Glomerular endothelial cell (primary cell): ENCODE data around the gene MSI2. TPM values are rescaled to one million over a fixed set of nuclear protein-coding genes. Genes with fewer than 3 reads are reported as not detected.

Experiments
- DNase-seq: peaks from one replicate; pipeline ENCODE4 v3.0.0-alpha.2; 2011; ENCODE audit warnings: low read depth, low spot score; ENCODE audit errors: extremely low read depth
- total RNA-seq: library from RNA; depleted of rRNA; stranded (reverse); fragments of >200 nt; gene quantifications from 2 replicates; pipeline ENCODE4 v1.2.3, GENCODE V29; 2015

Gene MSI2
- total RNA-seq, 1 donor from 2014 or later, result 15.9 TPM

DNA sequence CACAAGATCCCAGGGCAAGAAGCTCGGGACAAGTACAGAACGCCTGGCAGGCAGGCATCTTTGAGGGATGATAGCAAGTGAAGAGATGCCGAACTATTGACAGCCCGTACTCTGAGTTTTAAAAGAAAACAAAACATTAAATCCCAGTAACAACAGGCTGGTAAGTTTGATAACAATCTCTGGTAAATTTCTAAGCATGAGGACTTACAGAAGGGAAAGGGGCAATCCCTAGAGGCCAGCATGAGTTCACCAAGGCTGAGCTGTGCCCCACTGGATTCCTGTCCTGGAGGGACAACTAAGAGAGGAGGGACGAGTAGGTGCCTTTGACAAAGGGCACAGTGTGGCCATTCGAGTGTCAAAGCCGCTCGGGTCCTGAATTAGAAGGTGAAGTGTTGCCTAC, 462.6 kb downstream of the MSI2 start:
- no peak for DNase-seq

DNA sequence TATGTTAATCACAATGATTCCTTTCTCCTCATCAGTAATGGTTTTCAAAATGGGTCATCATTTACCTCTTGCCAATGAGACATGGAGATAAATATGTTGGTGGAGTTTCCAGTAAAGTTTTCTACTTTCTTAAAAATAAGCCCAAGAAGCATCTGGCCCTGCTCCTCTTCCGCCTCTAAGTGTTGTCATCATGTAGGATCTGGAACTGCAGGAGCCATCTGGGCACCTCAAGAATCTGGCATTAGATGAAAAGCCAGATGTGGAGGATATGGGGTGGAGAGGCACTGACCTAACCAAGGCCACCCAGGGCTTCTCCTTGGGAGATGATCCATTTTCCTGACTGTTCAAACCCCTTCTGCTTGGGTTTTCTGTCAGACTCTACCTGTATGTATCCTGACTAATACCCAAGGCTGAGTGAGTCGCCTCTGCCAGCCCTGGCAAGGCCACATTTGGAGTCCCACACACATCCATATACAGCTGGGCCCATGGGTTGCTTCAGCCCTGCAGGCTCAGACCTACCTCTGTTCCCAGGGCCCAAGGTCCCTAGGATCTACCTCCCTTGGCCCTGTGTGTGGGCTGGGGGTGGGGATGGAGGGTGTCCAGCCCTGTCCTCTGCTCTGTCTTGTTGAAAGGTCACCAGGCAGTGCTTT, 464.2 kb downstream of the MSI2 start:
- DNase-seq, result no peak

DNA sequence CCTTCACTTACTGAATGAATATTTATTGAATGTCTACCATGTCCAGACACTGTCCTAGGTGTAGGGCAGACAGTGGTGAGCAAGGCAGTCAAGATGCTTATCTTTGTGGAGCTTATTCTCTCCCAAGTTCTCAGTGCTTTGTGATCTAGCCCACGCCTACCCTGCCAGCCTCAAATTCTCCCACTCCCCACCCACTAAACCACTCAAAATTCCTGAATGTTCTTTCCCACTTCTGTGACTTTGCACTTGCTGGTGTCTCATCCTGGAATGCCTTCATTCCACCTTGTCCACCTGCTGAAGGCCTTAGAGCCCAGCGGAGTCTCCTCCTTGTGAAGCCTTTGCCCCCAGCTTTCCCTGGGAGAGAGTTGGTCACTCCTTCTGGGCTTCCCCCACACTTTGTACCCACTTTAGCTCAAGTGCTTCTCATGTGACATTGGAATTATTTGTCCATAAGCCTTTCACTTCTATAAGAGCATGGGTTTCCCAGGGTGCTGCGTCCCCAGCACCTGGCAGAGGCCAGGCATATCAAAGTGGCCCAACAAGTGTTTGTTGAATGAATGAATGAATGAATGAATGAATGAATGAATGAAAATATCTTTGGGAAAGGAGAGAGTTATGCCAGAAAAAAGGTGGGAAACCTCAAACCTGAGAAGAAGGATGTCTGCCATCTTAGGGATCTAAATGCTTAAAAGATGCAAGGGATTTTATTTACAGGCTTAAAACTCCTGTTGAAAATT, 465.8 kb downstream of the MSI2 start:
- no peak for DNase-seq

DNA sequence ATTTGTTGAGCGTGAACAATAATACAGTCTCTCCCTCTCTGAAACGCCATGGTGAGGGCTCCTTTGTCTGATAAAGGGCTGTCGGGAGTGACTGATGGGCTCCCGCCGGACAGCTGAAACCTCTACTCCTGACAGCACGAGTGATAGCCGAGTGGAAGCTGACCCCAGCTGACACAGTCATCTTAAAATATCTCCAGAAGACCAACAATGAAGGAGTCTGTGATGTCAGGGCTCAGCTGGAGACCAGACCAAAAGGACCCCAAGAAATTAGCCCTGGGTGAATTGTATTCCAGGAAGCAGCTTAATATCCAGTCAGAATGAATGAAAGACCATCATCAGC, 466.4 kb downstream of the MSI2 start:
- DNase-seq, result no peak

DNA sequence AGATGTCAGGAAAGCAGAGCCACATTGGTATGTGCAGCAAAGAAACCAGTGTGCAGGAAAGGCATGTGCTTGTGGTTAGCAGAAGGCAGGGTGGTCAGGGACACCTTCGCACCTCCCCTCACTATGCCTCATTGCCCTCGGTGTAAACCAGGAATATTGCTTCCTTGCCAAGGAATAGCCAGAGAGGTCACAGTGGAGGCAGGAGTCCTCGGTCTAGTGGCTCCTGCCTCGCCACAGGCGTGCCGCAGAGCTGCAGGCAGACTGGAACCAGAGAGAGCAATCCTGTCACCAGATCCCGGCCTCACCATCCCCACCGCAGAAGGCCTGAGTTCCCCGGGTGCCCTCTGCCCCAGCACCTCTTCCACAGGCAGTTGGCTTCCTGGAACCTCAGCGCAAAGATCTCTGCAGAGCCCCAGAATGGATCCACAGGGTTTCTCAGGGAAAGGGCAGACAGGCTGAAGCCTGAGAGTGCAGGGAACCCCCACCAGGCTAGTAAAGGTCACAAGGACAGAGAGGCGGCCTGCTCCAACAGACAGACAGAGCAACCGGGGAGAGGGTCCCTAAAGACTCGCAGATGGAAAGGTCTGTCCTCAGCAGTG, 467.2 kb downstream of the MSI2 start:
- DNase-seq, result no peak

DNA sequence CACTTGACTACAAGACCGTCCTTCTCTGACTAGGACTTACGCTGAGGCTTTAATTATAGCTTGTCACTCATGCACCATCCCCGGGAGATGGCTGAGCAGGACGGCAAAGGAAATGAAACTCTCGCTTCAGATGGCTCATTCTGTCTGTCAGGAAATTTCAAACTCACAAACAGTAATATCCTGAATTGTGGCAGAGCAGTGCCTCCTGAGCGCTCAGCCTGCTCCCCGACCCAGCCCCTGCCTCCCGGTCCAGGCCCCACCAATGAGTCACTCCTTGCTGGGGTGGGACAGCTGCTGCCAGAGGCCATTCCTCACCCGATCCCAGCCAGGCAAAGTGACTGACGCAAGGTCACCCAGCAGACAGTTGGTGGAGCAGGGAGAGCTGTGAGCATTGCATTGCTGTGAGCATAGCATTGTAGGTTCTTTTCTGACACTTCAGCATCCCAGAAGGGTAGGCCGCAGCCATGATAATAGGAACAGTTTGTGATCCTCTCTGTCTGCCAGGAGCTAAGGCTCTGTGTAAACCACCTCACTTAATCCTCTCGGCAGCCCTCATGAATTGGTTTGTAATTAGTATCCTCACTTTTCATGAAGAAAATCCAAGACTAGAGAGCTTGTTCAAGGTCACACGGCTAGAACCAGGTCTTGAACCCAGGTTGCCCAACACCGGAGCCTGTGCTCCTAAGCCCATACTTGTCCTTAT, 467.9 kb downstream of the MSI2 start:
- no peak for DNase-seq

DNA sequence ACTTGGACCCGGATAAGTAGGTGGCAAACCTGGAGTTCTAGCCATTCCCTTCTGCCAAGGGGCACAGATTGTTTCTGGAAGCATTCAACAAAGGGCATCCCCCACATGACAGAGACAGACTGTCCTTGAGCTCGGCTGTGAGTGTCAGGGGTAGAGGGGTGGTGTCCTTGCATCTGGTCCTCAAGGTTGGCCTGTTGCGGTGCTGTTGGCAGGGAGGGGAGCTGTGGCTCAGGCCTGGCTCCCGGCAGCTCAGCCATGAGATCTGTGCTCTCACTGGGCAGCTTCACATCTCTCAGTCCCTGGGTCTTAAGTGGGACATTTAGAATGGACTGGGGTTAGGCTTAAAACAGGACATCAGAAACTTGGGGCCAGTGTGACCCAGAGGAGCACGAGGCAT, 468.4 kb downstream of the MSI2 start:
- no peak for DNase-seq

DNA sequence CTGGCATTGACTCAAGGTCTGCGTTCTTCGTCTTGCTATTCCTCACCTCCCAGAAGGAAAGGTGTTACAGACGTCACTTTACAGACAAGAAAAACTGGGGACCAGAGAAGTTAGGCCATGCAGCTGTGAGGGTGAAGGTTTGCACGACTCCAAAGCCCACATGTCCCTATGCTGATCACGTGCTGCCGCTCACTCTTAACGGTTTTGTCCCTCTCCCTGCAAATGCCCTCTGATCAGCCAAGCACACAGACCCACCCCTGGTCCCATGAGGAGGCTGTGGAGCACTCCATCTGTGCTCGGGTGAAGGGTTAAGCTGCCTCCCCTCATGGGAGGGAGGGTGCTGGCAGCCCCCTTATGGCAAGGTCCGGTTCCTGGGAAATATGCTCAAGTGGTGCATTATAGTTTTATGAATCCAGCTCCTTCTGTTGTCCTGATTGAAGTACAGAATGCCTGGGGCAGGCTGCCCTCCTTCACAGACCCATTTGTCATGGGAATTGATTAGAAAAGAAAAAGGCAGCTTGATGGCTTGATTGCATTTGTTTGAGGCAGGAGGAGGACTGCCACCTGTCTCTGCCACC, 470.0 kb downstream of the MSI2 start:
- DNase-seq, result no peak

DNA sequence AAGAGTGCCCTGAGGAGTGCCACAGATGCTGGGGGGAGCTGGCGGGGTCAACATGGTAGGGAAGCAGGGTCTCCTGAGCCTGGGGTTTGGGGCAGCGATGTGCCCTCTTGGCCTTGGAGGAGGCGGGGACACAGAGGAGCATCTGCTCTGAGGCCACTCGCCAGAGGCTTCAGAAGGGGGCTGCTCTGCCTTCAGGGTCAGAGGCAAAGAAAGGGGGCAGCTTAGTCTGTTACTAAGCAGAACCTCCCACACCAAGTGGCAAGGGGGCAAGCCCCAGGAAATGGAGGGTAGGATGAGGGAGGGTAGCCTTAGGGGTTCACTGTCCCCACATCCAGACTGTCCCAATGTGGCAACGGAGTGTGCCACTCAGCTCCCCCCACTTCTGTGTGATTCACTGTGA, 470.5 kb downstream of the MSI2 start:
- DNase-seq, result no peak

DNA sequence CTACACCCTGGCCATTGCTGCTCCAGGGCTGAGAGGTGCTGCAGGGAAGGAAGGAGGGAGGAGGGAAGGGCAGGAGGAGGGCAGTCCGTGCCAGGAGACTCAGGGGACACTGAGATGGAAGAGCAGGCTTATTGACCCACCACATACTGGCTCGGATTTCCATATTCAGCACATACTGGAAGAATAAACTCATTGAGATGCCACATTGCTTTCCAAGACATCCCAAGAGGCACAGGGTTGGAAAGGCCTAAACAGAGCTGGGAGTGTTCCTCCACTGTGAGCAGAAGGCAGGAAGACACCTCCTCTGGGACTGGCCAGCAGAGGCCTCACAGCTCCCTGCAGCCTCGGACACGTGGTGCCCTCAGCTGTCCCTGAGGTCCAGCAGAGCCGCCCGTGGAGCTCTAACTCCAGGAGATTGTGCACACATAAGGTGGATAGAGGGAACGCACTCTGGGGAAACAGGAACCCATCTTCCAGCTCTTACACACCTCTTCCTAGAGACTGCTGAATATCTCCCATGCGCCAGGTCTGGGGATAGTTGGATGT, 471.4 kb downstream of the MSI2 start:
- DNase-seq, result no peak

DNA sequence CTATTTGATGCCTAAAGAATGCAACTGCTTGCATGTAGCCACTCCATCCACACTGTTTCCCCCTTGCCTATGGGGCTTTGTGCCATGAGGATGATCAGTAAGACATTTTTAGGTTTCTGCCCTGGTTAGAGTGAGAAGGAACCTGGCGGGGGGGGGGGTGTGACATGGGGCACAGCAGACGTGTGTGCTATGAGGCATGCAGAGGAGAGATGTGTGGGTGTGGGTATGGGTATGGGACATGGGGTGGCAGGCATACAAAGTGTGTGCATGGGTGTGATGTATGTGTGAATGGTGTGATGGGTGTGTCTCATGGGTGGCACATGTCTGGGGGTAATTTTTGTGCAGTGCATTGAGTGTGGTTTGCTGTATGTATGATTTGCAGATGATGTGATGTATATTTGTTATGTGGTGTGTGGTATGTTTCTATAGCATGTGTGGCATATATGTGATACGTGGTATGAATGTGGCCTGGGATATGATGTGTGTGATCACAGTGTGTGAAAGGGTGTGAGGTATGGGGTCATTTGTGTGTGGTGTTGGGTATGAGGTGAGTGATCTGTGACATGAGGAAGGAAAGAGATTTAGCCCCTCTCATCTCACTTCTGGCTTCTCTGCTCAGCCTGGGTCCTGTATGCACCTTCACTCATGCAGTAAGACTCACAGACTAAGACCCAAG, 473.8 kb downstream of the MSI2 start:
- DNase-seq, result no peak

DNA sequence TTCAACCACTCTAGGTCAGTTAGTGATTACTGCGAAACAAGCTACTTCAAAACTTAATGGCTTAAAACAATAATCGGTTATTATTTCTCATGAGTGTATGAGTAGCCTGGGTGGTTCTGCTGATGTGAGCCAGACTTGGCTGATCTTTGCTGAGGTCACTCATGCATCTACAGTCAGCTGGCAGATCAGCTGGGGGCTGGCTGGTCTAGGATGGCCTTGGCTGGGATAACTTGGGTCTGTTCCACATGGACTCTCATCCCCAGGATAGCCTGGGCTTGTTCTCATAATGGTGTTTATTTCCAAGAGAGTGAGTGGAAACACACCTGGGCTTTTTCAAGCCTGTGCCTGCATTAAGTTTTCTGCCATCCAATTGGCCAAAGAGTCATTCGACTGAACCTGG, 475.7 kb downstream of the MSI2 start:
- DNase-seq, result no peak

DNA sequence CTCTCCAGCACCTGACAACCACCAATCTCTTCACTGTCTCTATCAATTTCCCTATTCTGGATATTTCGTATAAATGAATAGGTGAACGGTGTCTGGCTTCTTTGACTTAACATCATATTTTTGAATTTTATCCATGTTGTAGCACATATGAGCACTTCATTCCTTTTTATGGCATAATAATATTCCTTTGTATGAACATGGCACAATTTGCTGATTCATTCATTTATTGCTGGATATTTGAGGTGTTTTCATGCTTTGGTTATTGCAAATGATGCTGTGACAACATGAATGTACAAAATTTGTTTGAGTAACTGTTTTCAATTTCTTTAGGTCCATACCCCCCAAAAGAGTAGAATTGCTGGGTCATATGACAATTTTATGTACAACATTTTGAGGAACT, 476.8 kb downstream of the MSI2 start:
- DNase-seq, result no peak

Other genes with a start within 250 kb of the MSI2 start
- 17.5 and 19.4 TPM in 2 replicates for gene AKAP1, start 171.3 kb upstream of the MSI2 start, total RNA-seq